ENCODE results near the gene HRH1.

HRH1 gene

GRCh38 chr3:11312166-11312565, 157.9 kb downstream of the HRH1 start:
- Mint-ChIP-seq H3K4me3 (no peak overlapping the region), H3K27ac (no peak overlapping the region), H3K36me3 (ENCODE audit: low read depth) (peaks cover 49% of the 10 kb centered on the region), H3K4me1 (no peaks in the 10 kb centered on the region), H3K9me3 (no peaks in the 10 kb centered on the region), H3K27me3 (ENCODE audit: low read depth, poor library complexity) (no peaks in the 10 kb centered on the region)
- TF ChIP-seq CTCF (IDR thresholded peaks at IDR 0.05) = no peak
- no peak for DNase-seq
